ENCODE results near the gene JMJD1C. TPM values are rescaled to one million over a fixed set of nuclear protein-coding genes. Genes with fewer than 3 reads are reported as not detected.

Gene JMJD1C
- total RNA-seq, 2 experiments from 2014 or later = 99.2 to 118 TPM

DNA sequence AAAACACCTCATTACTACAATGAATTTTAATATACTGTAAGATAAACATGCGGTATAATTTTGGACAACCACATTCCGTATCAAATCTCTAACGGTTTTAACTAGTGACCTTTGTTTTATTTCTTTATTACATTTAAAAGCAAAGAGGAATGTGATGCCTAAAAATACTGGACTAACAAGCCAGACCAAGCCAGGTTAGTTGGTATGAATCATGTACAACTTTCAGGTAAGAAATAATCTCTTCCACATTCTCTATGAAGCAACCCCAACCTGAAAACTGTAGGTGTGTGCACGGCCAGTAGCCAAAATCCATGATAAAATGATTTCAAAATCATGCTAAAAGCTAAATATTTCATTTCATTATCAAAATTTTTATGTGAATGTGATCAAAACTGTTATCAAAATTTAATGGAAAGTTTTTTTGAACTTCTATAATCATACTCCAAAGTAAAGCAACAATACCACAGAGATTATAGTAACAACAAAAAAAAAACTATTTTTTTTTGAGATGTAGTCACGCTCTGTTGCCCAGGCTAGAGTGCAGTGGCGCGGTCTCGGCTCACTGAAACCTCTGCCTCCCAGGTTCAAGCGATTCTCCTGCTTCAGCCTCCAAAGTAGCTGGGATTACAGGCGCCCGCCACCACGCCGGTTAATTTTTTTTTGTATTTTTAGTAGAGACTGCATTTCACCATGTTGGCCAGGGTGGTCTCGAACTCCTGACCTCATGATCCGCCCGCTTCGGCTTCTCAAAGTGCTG lies 205.5 kb downstream of the JMJD1C start:
- intact Hi-C loops (cut with micrococcal nuclease; ENCODE audit: unreplicated experiment) = loop anchor here (2.0 to 10.0 kb wide), 4 partner anchors 205 to 625 kb away; partner anchors contain the start of genes ADO, JMJD1C and REEP3
- ChIA-PET CTCF (ENCODE audit: unreplicated experiment) (no interaction called here), POLR2A (interaction anchor here (0.6 to 8.2 kb wide), 5 partner anchors 7 to 617 kb away, joined by 3 to 89 read pairs (median 9); no protein-coding TSS in a partner anchor)
- BruUV-seq (replicated peaks) = no TSS peak
- peaks cover 87% of the 10 kb centered on the region for H3K4me1 ChIP-seq (ENCODE audit: insufficient read depth, low read length, poor library complexity, severe bottlenecking)
- no peak for DNase-seq (ENCODE audit: low spot score)
- H4K20me1 ChIP-seq (ENCODE audit: insufficient read depth, low read length) = peaks cover 22% of the 10 kb centered on the region
- TF ChIP-seq EZH2phosphoT487 (IDR thresholded peaks at IDR 0.05; ENCODE audit: borderline replicate concordance, low read depth, low read length) (no peak), CTCF (conservative IDR thresholded peaks at IDR 0.05; ENCODE audit: low read length) (no peak)
- no peak overlapping the region for H2AFZ ChIP-seq (ENCODE audit: low read length)
- H3K9me3 ChIP-seq (ENCODE audit: low read length) = peaks cover 5% of the 10 kb centered on the region; the same call in 1 of the 2 replicates
- no peaks in the 10 kb centered on the region for H3K9me2 ChIP-seq (ENCODE audit: insufficient read depth, low read length)
- peak overlapping the region; percentile 84 for H3K4me2 ChIP-seq (ENCODE audit: low read length)
- peaks cover 81% of the 10 kb centered on the region for H3K36me3 ChIP-seq (ENCODE audit: insufficient read depth, low read length)
- peaks cover 100% of the 10 kb centered on the region for H3K79me2 ChIP-seq (ENCODE audit: insufficient read depth, low read depth, low read length)
- peak overlapping the region; percentile 94 for H3K27ac ChIP-seq (ENCODE audit: low read depth, low read length, poor library complexity, severe bottlenecking)
- H3K4me3 ChIP-seq (ENCODE audit: low read depth, low read length, poor library complexity, severe bottlenecking) = peak overlapping the region; percentile 82

DNA sequence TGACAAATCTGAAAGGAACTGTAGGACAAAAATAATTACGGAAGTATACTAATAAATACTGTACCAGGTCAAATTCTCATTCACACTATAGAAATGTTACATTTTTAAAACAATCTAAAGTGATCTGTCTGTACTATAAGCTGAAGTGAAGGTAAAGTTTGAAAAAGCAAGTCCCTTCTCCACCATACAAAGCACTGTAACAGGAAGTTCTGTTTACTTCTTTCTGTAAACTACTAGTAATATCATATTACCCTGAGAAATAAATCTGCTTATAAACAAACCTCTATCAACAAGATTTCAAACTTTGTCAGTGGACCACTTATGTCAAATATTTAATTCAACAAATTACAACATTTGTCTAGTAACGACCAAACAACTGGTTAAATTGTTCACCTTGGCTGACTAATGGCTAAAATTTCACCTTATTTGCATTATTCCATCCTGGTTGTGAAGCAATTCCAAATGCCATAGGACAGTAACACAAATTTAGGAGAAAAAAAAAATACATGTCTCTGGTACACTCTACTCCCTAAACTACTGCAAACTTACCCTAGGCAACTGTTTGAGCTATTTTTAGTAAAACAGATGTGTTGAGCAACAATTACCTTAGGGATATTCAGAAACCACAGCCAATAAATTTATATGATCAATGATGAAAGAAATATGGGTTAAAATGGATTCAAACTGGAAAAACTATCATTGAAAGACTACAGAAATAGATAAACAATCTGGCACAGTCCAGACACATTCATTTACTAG lies 206.7 kb downstream of the JMJD1C start:
- Histone ChIP-seq H2AFZ (ENCODE audit: low read length) (no peak overlapping the region), H3K27ac (ENCODE audit: low read depth, low read length, poor library complexity, severe bottlenecking) (peak overlapping the region; percentile 94), H3K9me2 (ENCODE audit: insufficient read depth, low read length) (no peaks in the 10 kb centered on the region), H3K4me1 (ENCODE audit: insufficient read depth, low read length, poor library complexity, severe bottlenecking) (peaks cover 96% of the 10 kb centered on the region), H3K4me2 (ENCODE audit: low read length) (peak overlapping the region; percentile 84), H3K79me2 (ENCODE audit: insufficient read depth, low read depth, low read length) (peaks cover 100% of the 10 kb centered on the region), H4K20me1 (ENCODE audit: insufficient read depth, low read length) (peaks cover 24% of the 10 kb centered on the region), H3K36me3 (ENCODE audit: insufficient read depth, low read length) (peaks cover 80% of the 10 kb centered on the region), H3K9me3 (ENCODE audit: low read length) (peaks cover 5% of the 10 kb centered on the region; the same call in 1 of the 2 replicates), H3K4me3 (ENCODE audit: low read depth, low read length, poor library complexity, severe bottlenecking) (peak overlapping the region; percentile 82)
- POLR2A ChIA-PET = interaction anchor here (0.6 to 8.2 kb wide), 4 partner anchors 8 to 38 kb away, joined by 3 to 89 read pairs (median 14); no protein-coding TSS in a partner anchor
- TF ChIP-seq EZH2phosphoT487 (IDR thresholded peaks at IDR 0.05; ENCODE audit: borderline replicate concordance, low read depth, low read length) (no peak), CTCF (conservative IDR thresholded peaks at IDR 0.05; ENCODE audit: low read length) (no peak)
- intact Hi-C loops (cut with micrococcal nuclease; ENCODE audit: unreplicated experiment) = loop anchor here (2.0 kb wide), 1 partner anchor 16 kb away; no protein-coding TSS in a partner anchor
- DNase-seq (ENCODE audit: low spot score) = no peak
- CTCF ChIA-PET (ENCODE audit: unreplicated experiment) = no interaction called here
- no TSS peak for BruUV-seq (replicated peaks)
